ENCODE data around the gene CACNG7. TPM values are rescaled to one million over a fixed set of nuclear protein-coding genes. Genes with fewer than 3 reads are reported as not detected.

CACNG7 gene
- total and polyA plus RNA-seq, 7 experiments from 2014 or later: not detected

- no peaks in the 10 kb centered on the region for H3K36me3 ChIP-seq (ENCODE audit: control insufficient read depth in 2 of 3, insufficient read depth in 3 of 3, low read length in 3 of 3)
- CTCF ChIA-PET: no interaction called here
- ATAC-seq (no peak), DNase-seq (peak in 6 of 9 donors; percentile 13 to 51 (median 30))
- Mint-ChIP-seq H3K9me3 (peaks cover 0 to 19% (median 7%) of the 10 kb centered on the region in 11 donors), H3K4me3 (no peak overlapping the region), H3K27ac (peak overlapping the region in 1 of 9 donors; percentile 28), H3K36me3 (peaks cover 0 to 4% (median 0%) of the 10 kb centered on the region in 5 donors), H3K27me3 (peaks cover 0 to 9% (median 5%) of the 10 kb centered on the region in 5 donors), H3K4me1 (no peaks in the 10 kb centered on the region)
- H3K9me3 ChIP-seq (ENCODE audit: control insufficient read depth in 2 of 3, low read length in 3 of 3): no peaks in the 10 kb centered on the region
- POLR2A ChIA-PET: interaction anchor here (0.7 kb wide), 1 partner anchor 339 kb away, joined by 3 read pairs; no protein-coding TSS in a partner anchor
- intact Hi-C loops (cut with micrococcal nuclease): loop anchor here in 1 of 2 donors (2.0 kb wide), 1 partner anchor 25 kb away; no protein-coding TSS in a partner anchor
- H3K4me1 ChIP-seq (ENCODE audit: control insufficient read depth in 2 of 2, insufficient read depth in 2 of 2, low read length in 2 of 2): no peaks in the 10 kb centered on the region
- no peak overlapping the region for H3K27ac ChIP-seq (ENCODE audit: low read depth, low read length)
- H3K4me3 ChIP-seq (ENCODE audit: low read length): no peak overlapping the region
- no peaks in the 10 kb centered on the region for H3K27me3 ChIP-seq (ENCODE audit: control insufficient read depth in 2 of 2, insufficient read depth in 2 of 2, low read length in 2 of 2)
Measured at GRCh38 chr19:53927739-53928138, 18.7 kb downstream of the CACNG7 start.

DNA sequence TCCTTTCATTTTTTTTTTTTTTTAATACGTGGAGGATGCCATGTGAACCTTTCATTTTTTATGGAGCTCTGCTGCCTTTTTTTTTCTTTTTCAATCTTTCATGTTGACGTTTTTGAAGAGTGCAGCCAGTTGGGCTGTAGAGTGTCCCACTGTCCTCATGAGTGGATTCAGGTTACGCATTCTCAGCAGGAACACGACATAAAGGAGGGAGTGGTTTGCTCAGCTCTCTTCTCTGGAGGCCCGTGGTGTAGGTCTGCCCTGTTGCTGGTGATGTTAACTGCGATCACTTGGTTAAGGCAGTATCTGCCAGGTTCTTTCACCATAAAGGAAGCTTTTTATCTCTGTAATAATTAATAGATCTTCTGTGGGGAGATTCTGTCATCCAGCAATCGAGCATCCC lies 27.0 kb downstream of the CACNG7 start:
- DNase-seq (no peak), ATAC-seq (no peak)
- Histone ChIP-seq H3K4me3 (ENCODE audit: low read length) (no peak overlapping the region), H3K27me3 (ENCODE audit: control insufficient read depth in 2 of 2, insufficient read depth in 2 of 2, low read length in 2 of 2) (no peaks in the 10 kb centered on the region), H3K27ac (ENCODE audit: low read depth, low read length) (no peak overlapping the region), H3K9me3 (ENCODE audit: control insufficient read depth in 2 of 3, low read length in 3 of 3) (no peaks in the 10 kb centered on the region), H3K36me3 (ENCODE audit: control insufficient read depth in 2 of 3, insufficient read depth in 3 of 3, low read length in 3 of 3) (no peaks in the 10 kb centered on the region), H3K4me1 (ENCODE audit: control insufficient read depth in 2 of 2, insufficient read depth in 2 of 2, low read length in 2 of 2) (no peaks in the 10 kb centered on the region)
- H3K36me3 Mint-ChIP-seq: peaks cover 0 to 3% (median 0%) of the 10 kb centered on the region in 5 donors
- H3K27me3 Mint-ChIP-seq: peaks cover 2 to 44% (median 35%) of the 10 kb centered on the region in 5 donors
- H3K9me3 Mint-ChIP-seq: peaks cover 0 to 9% (median 0%) of the 10 kb centered on the region in 11 donors
- no peaks in the 10 kb centered on the region for H3K4me1 Mint-ChIP-seq
- no peak overlapping the region for H3K4me3 Mint-ChIP-seq
- ChIA-PET POLR2A (no interaction called here), CTCF (no interaction called here)
- no peak overlapping the region for H3K27ac Mint-ChIP-seq
- intact Hi-C loops (cut with micrococcal nuclease): no loop called here

DNA sequence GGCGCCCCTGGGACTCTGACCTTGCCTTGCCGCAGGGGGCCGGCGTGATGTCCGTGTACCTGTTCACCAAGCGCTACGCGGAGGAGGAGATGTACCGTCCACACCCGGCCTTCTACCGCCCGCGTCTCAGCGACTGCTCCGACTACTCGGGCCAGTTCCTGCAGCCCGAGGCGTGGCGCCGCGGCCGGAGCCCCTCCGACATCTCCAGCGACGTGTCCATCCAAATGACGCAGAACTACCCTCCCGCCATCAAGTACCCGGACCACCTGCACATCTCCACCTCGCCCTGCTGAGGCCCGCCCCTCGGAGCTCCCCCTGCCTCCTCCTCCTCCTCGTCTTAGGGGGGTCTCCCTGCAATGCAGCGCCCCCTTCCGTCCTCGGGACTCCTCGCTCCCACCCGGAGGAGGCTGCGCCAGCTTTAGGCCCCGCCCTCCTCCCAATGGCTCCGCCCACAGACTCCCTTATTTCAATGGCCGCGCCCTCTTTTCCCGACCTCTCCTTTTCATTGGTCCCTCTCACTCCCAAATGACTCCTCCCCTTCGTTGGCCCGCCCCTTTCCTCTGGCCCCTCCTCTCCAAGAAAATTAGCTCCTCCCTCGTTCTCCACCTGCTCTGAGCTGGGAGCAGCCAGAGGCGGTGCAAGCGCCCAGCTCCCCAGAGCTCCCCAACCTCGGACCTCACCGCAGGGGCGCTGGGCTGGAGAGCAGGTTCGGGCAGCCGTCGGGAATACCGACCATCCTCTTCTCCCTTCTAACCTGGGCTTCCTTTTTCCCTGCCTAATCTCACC lies 33.1 kb downstream of the CACNG7 start:
- peaks cover 0 to 18% (median 2%) of the 10 kb centered on the region in 11 donors for H3K9me3 Mint-ChIP-seq
- H3K27me3 Mint-ChIP-seq: peaks cover 45 to 74% (median 71%) of the 10 kb centered on the region in 5 donors
- Histone ChIP-seq H3K27ac (ENCODE audit: low read depth, low read length) (no peak overlapping the region), H3K4me3 (ENCODE audit: low read length) (no peak overlapping the region), H3K4me1 (ENCODE audit: control insufficient read depth in 2 of 2, insufficient read depth in 2 of 2, low read length in 2 of 2) (no peaks in the 10 kb centered on the region), H3K27me3 (ENCODE audit: control insufficient read depth in 2 of 2, insufficient read depth in 2 of 2, low read length in 2 of 2) (peaks cover 0 to 5% of the 10 kb centered on the region in 2 donors), H3K9me3 (ENCODE audit: control insufficient read depth in 2 of 3, low read length in 3 of 3) (peaks cover 0 to 5% (median 0%) of the 10 kb centered on the region in 3 experiments), H3K36me3 (ENCODE audit: control insufficient read depth in 2 of 3, insufficient read depth in 3 of 3, low read length in 3 of 3) (no peaks in the 10 kb centered on the region)
- intact Hi-C loops (cut with micrococcal nuclease): no loop called here
- H3K36me3 Mint-ChIP-seq: peaks cover 0 to 7% (median 0%) of the 10 kb centered on the region in 5 donors
- CTCF ChIA-PET: interaction anchor here (0.6 kb wide), 1 partner anchor 19 kb away, joined by 3 read pairs; no protein-coding TSS in a partner anchor
- ATAC-seq: no peak
- POLR2A ChIA-PET: no interaction called here
- peaks cover 0 to 7% (median 0%) of the 10 kb centered on the region in 7 donors for H3K4me1 Mint-ChIP-seq
- no peak for DNase-seq
- peak overlapping the region in 1 of 10 donors; percentile 25 for H3K4me3 Mint-ChIP-seq
- H3K27ac Mint-ChIP-seq: no peak overlapping the region

DNA sequence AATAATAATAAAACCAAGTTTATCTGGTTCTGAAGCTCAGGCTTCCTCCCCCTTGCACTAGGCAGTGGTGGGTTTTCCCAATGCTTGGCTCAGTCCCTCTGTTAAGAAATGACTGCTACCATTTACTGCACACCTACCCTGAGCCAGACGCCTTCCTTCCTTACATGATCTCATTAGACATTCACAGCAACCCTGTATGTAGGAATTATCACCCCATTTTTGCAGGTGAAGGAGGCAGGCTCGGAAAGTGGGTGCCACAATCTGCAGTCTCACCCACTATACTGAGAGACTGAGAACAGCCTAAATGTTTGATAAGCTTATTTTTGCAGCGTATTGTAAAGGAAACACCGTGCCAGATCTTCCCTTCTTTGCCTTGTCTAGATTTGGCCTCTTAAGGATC lies 35.3 kb downstream of the CACNG7 start:
- Mint-ChIP-seq H3K36me3 (peaks cover 0 to 4% (median 0%) of the 10 kb centered on the region in 5 donors), H3K27ac (no peak overlapping the region), H3K4me1 (peaks cover 0 to 7% (median 0%) of the 10 kb centered on the region in 7 donors), H3K4me3 (no peak overlapping the region), H3K27me3 (peaks cover 45 to 76% (median 66%) of the 10 kb centered on the region in 5 donors), H3K9me3 (peaks cover 0 to 18% (median 2%) of the 10 kb centered on the region in 11 donors)
- Histone ChIP-seq H3K4me1 (ENCODE audit: control insufficient read depth in 2 of 2, insufficient read depth in 2 of 2, low read length in 2 of 2) (no peaks in the 10 kb centered on the region), H3K27ac (ENCODE audit: low read depth, low read length) (no peak overlapping the region), H3K27me3 (ENCODE audit: control insufficient read depth in 2 of 2, insufficient read depth in 2 of 2, low read length in 2 of 2) (peaks cover 0 to 5% of the 10 kb centered on the region in 2 donors), H3K4me3 (ENCODE audit: low read length) (no peak overlapping the region), H3K9me3 (ENCODE audit: control insufficient read depth in 2 of 3, low read length in 3 of 3) (peaks cover 0 to 5% (median 0%) of the 10 kb centered on the region in 3 experiments), H3K36me3 (ENCODE audit: control insufficient read depth in 2 of 3, insufficient read depth in 3 of 3, low read length in 3 of 3) (no peaks in the 10 kb centered on the region)
- POLR2A ChIA-PET: no interaction called here
- ATAC-seq: no peak
- no peak for DNase-seq
- intact Hi-C loops (cut with micrococcal nuclease): no loop called here
- CTCF ChIA-PET: no interaction called here

- DNase-seq (no peak), ATAC-seq (no peak)
- H3K4me1 ChIP-seq (ENCODE audit: control insufficient read depth in 2 of 2, insufficient read depth in 2 of 2, low read length in 2 of 2): no peaks in the 10 kb centered on the region
- peaks cover 0 to 5% of the 10 kb centered on the region in 2 donors for H3K27me3 ChIP-seq (ENCODE audit: control insufficient read depth in 2 of 2, insufficient read depth in 2 of 2, low read length in 2 of 2)
- intact Hi-C loops (cut with micrococcal nuclease): no loop called here
- peaks cover 0 to 5% (median 0%) of the 10 kb centered on the region in 3 experiments for H3K9me3 ChIP-seq (ENCODE audit: control insufficient read depth in 2 of 3, low read length in 3 of 3)
- H3K36me3 ChIP-seq (ENCODE audit: control insufficient read depth in 2 of 3, insufficient read depth in 3 of 3, low read length in 3 of 3): no peaks in the 10 kb centered on the region
- Mint-ChIP-seq H3K4me3 (no peak overlapping the region), H3K27ac (no peak overlapping the region), H3K36me3 (peaks cover 0 to 4% (median 0%) of the 10 kb centered on the region in 5 donors), H3K9me3 (peaks cover 0 to 18% (median 0%) of the 10 kb centered on the region in 11 donors), H3K27me3 (peaks cover 45 to 72% (median 63%) of the 10 kb centered on the region in 5 donors), H3K4me1 (peaks cover 0 to 7% (median 0%) of the 10 kb centered on the region in 7 donors)
- H3K4me3 ChIP-seq (ENCODE audit: low read length): no peak overlapping the region
- ChIA-PET CTCF (no interaction called here), POLR2A (no interaction called here)
- no peak overlapping the region for H3K27ac ChIP-seq (ENCODE audit: low read depth, low read length)
Measured at GRCh38 chr19:53944933-53945332, 35.9 kb downstream of the CACNG7 start.

DNA sequence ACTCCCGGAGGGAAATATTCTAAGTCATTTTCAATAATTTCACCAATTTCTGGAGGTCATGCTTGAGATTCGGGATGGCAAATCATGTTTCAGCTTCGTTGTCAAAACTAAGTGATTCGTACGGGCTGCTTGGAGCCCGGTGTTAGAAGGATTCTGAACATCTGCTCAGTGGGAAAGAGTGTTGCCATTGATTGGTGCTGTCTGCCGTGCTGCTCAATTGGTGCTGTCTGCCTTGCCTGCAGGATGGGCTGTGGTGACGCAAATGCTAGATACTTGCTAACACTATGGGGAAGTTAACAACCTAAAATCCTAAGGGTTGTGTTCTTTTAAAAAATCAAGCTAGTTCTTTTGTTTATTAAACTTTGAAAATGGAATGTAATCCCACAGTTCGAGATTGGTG lies 36.4 kb downstream of the CACNG7 start:
- H3K27ac ChIP-seq (ENCODE audit: low read depth, low read length): no peak overlapping the region
- no peak overlapping the region for H3K27ac Mint-ChIP-seq
- CTCF ChIA-PET: no interaction called here
- no peaks in the 10 kb centered on the region for H3K36me3 ChIP-seq (ENCODE audit: control insufficient read depth in 2 of 3, insufficient read depth in 3 of 3, low read length in 3 of 3)
- H3K36me3 Mint-ChIP-seq: peaks cover 0 to 4% (median 0%) of the 10 kb centered on the region in 5 donors
- H3K4me1 ChIP-seq (ENCODE audit: control insufficient read depth in 2 of 2, insufficient read depth in 2 of 2, low read length in 2 of 2): no peaks in the 10 kb centered on the region
- POLR2A ChIA-PET: no interaction called here
- DNase-seq (no peak), ATAC-seq (no peak)
- peaks cover 0 to 5% (median 0%) of the 10 kb centered on the region in 3 experiments for H3K9me3 ChIP-seq (ENCODE audit: control insufficient read depth in 2 of 3, low read length in 3 of 3)
- H3K27me3 ChIP-seq (ENCODE audit: control insufficient read depth in 2 of 2, insufficient read depth in 2 of 2, low read length in 2 of 2): peaks cover 0 to 5% of the 10 kb centered on the region in 2 donors
- H3K4me1 Mint-ChIP-seq: peaks cover 0 to 7% (median 0%) of the 10 kb centered on the region in 7 donors
- H3K4me3 ChIP-seq (ENCODE audit: low read length): no peak overlapping the region
- peaks cover 43 to 67% (median 59%) of the 10 kb centered on the region in 5 donors for H3K27me3 Mint-ChIP-seq
- intact Hi-C loops (cut with micrococcal nuclease): no loop called here
- H3K9me3 Mint-ChIP-seq: peaks cover 0 to 15% (median 0%) of the 10 kb centered on the region in 11 donors
- no peak overlapping the region for H3K4me3 Mint-ChIP-seq
